HepG2 (cell line): ENCODE results near the gene PRKAR1B. TPM values are rescaled to one million over a fixed set of nuclear protein-coding genes. Genes with fewer than 3 reads are reported as not detected.

ENCODE experiments used
- BRF2 ChIP-seq: sonication (generic); formaldehyde crosslinking; IDR thresholded peaks from 2 replicates; pipeline ENCODE4 v1.8.1; 2022; ENCODE audit warnings: mild to moderate bottlenecking, missing genetic modification reagents
- GABPB1 ChIP-seq: IDR thresholded peaks from 2 replicates; pipeline ENCODE4 v1.6.1; 2016; ENCODE audit warnings: mild to moderate bottlenecking, missing genetic modification reagents, moderate library complexity, missing compliant biosample characterization
- HNRNPL ChIP-seq: fragments of 200-400 bp; formaldehyde crosslinking; IDR thresholded peaks from 2 replicates; pipeline ENCODE4 v1.6.1; 2017; ENCODE audit warnings: mild to moderate bottlenecking, low read depth, low read length
- MATR3 ChIP-seq: sonication (generic); formaldehyde crosslinking; IDR thresholded peaks from 2 replicates; pipeline ENCODE4 v1.4.0; 2020; ENCODE audit warnings: missing genetic modification reagents
- MIER3 ChIP-seq: IDR thresholded peaks from 2 replicates; pipeline ENCODE4 v1.6.1; 2016; ENCODE audit warnings: missing compliant biosample characterization, borderline replicate concordance
- MTA1 ChIP-seq: sonication (generic); formaldehyde crosslinking; IDR thresholded peaks from 2 replicates; pipeline ENCODE4 v1.4.0; 2020; ENCODE audit warnings: missing genetic modification reagents, mild to moderate bottlenecking, borderline replicate concordance
- MXI1 ChIP-seq: IDR thresholded peaks from 3 replicates; pipeline ENCODE4 v1.6.1; 2012; ENCODE audit warnings: low read depth, low read length, inconsistent platforms, borderline replicate concordance
- NFKBIZ ChIP-seq: IDR thresholded peaks from 2 replicates; pipeline ENCODE4 v1.6.1; 2018; ENCODE audit warnings: missing genetic modification reagents, missing compliant biosample characterization
- POGZ ChIP-seq: sonication (generic); formaldehyde crosslinking; IDR thresholded peaks from 2 replicates; pipeline ENCODE4 v1.4.0; 2020; ENCODE audit warnings: mild to moderate bottlenecking, missing genetic modification reagents
- RARG ChIP-seq: sonication (generic); formaldehyde crosslinking; IDR thresholded peaks from 2 replicates; pipeline ENCODE4 v1.4.0; 2020; ENCODE audit warnings: low read depth, mild to moderate bottlenecking, missing genetic modification reagents
- SP1 ChIP-seq, 2 experiments: fragments of 450-650 bp in 1 of 2; sonication (generic) in 1 of 2; formaldehyde crosslinking in 1 of 2; IDR thresholded peaks; 2 replicates each; pipeline versions ENCODE4 v1.4.0 to v1.6.1; 2016 to 2020; ENCODE audit warnings: missing genetic modification reagents in 1 of 2
- TMF1 ChIP-seq: sonication (generic); formaldehyde crosslinking; IDR thresholded peaks from 2 replicates; pipeline ENCODE4 v1.8.1; 2022; ENCODE audit warnings: low read depth, missing genetic modification reagents
- USF2 ChIP-seq, 2 experiments: sonication (generic) in 1 of 2; formaldehyde crosslinking in 1 of 2; IDR thresholded peaks; 2 replicates each; pipeline versions ENCODE4 v1.5.1 to v1.6.1; 2011 to 2020; ENCODE audit warnings: borderline replicate concordance in 1 of 2, low read depth in 1 of 2, low read length in 1 of 2, mild to moderate bottlenecking in 1 of 2, missing genetic modification reagents in 1 of 2, moderate library complexity in 1 of 2
- XRCC5 ChIP-seq: fragments of 200-400 bp; formaldehyde crosslinking; optimal IDR thresholded peaks from 2 replicates; pipeline ENCODE3; 2017; ENCODE audit warnings: mild to moderate bottlenecking, low read length
- ZFP82 ChIP-seq: sonication (generic); formaldehyde crosslinking; IDR thresholded peaks from 2 replicates; pipeline ENCODE4 v1.5.1; 2020; ENCODE audit warnings: mild to moderate bottlenecking, missing genetic modification reagents, borderline replicate concordance
- ZNF207 ChIP-seq: fragments of 450-650 bp; IDR thresholded peaks from 2 replicates; pipeline ENCODE4 v1.6.1; 2016; ENCODE audit warnings: antibody characterized with exemption, borderline replicate concordance
- ZNF3 ChIP-seq: IDR thresholded peaks from 2 replicates; pipeline ENCODE4 v1.7.0; 2017; ENCODE audit warnings: inconsistent platforms
- ZNF317 ChIP-seq: sonication (generic); formaldehyde crosslinking; IDR thresholded peaks from 2 replicates; pipeline ENCODE4 v1.5.0; 2020; ENCODE audit warnings: mild to moderate bottlenecking, missing genetic modification reagents
- ZNF34 ChIP-seq: sonication (generic); formaldehyde crosslinking; IDR thresholded peaks from 2 replicates; pipeline ENCODE4 v1.4.0; 2020; ENCODE audit warnings: mild to moderate bottlenecking, missing genetic modification reagents, borderline replicate concordance
- ZNF510 ChIP-seq: sonication (generic); formaldehyde crosslinking; IDR thresholded peaks from 2 replicates; pipeline ENCODE4 v1.4.0; 2020; ENCODE audit warnings: low read depth, mild to moderate bottlenecking, missing genetic modification reagents
- polyA plus RNA-seq, 8 experiments: library from polyadenylated mRNA; depleted of rRNA in 3 of 8; stranded (reverse) in 7 of 8; unstranded in 1 of 8; fragments of >200 nt; fragmentation: Illumina TruSeq in 4 of 8; extraction: Trizol in 4 of 8; gene quantifications; 2 replicates each; pipeline versions ENCODE4 v1.2.1 to v1.2.3, GENCODE V29; 2011 to 2016; ENCODE audit warnings: low read depth in 4 of 8, missing spikeins in 1 of 8, mixed read lengths in 1 of 8; ENCODE audit not compliant: insufficient read depth in 1 of 8
- total RNA-seq, 5 experiments: library from RNA; depleted of rRNA; stranded (reverse); fragments of >200 nt; fragmentation: Illumina TruSeq; extraction: Trizol; gene quantifications; 2 replicates each; pipeline ENCODE4 v1.2.3, GENCODE V29; 2016; ENCODE audit warnings: low read depth in 1 of 5
- TF ChIP-seq, protein P1 (sequence below): sonication (generic); formaldehyde crosslinking; IDR thresholded peaks from 2 replicates; pipeline ENCODE4 v1.5.1; 2020; ENCODE audit warnings: missing genetic modification reagents, mild to moderate bottlenecking, borderline replicate concordance

PRKAR1B gene
- total and polyA plus RNA-seq, 2 of the 13 experiments (the other 11 are each of a cell fraction or from before 2014, with no cell fraction given), result 7.9 to 28.2 TPM

GRCh38 chr7:552868-553635 is 174.0 kb downstream of the PRKAR1B start (continued):
- TF ChIP-seq, protein P1, sequence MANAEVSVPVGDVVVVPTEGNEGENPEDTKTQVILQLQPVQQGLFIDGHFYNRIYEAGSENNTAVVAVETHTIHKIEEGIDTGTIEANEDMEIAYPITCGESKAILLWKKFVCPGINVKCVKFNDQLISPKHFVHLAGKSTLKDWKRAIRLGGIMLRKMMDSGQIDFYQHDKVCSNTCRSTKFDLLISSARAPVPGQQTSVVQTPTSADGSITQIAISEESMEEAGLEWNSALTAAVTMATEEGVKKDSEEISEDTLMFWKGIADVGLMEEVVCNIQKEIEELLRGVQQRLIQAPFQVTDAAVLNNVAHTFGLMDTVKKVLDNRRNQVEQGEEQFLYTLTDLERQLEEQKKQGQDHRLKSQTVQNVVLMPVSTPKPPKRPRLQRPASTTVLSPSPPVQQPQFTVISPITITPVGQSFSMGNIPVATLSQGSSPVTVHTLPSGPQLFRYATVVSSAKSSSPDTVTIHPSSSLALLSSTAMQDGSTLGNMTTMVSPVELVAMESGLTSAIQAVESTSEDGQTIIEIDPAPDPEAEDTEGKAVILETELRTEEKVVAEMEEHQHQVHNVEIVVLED (CRISPR knock-in tag), result peak; percentile 67; the same call in 1 of the 2 replicates
- peak; percentile 67 for TF ChIP-seq USF2 (IDR thresholded peaks at IDR 0.05; ENCODE audit: low read depth, low read length)
- peak; percentile 87; the same call in 1 of the 2 replicates for TF ChIP-seq USF2 (CRISPR knock-in tag; IDR thresholded peaks at IDR 0.05; ENCODE audit: borderline replicate concordance)
- TF ChIP-seq NFKBIZ, result no peak; the same call in 1 of the 2 replicates
- TF ChIP-seq MTA1 (CRISPR knock-in tag), result peak; percentile 89; the same call in 1 of the 2 replicates
- peak; percentile 55; the same call in 1 of the 2 replicates for TF ChIP-seq GABPB1 (CRISPR knock-in tag)
- TF ChIP-seq MXI1, result peak; percentile 29; the same call in 1 of the 3 replicates
- TF ChIP-seq ZNF317 (CRISPR knock-in tag), result no peak
- TF ChIP-seq ZNF207, result no peak
- peak; percentile 25 for TF ChIP-seq XRCC5
- 0 out of 2 replicates have a peak, but pooled peaks have one; percentile 20 for TF ChIP-seq MIER3 (CRISPR knock-in tag)
- 0 out of 2 replicates have a peak, but pooled peaks have one; percentile 22 for TF ChIP-seq ZNF3 (CRISPR knock-in tag)
- no peak for TF ChIP-seq BRF2 (CRISPR knock-in tag)
- no peak for TF ChIP-seq RARG (CRISPR knock-in tag)
- TF ChIP-seq POGZ (CRISPR knock-in tag), result no peak
- TF ChIP-seq MATR3 (CRISPR knock-in tag), result no peak
- no peak for TF ChIP-seq SP1 (IDR thresholded peaks at IDR 0.05)
- peak; percentile 26; the same call in 1 of the 2 replicates for TF ChIP-seq SP1 (CRISPR knock-in tag; IDR thresholded peaks at IDR 0.05)
- peak; percentile 51; the same call in 1 of the 2 replicates for TF ChIP-seq HNRNPL
- no peak; the same call in 1 of the 2 replicates for TF ChIP-seq ZNF34
- peak; percentile 26; the same call in 1 of the 2 replicates for TF ChIP-seq TMF1
- no peak for TF ChIP-seq ZFP82 (CRISPR knock-in tag)
- TF ChIP-seq ZNF510 (CRISPR knock-in tag), result no peak
